WTC11 (cell line): ENCODE data around the gene GPR37L1. TPM values are rescaled to one million over a fixed set of nuclear protein-coding genes. Genes with fewer than 3 reads are reported as not detected.
A peak's percentile ranks its signal among the peaks of the same experiment; 100 is the strongest.

ENCODE experiments used
- ATAC-seq: fragments of 200-7000 bp; cut with Tn5 transposase; 2 replicates; pipeline ENCODE4 v1.10.0; 2021; ENCODE audit warnings: mild to moderate bottlenecking, moderate library complexity
- CTCF ChIA-PET: fragments of 300-600 bp; sonication (Branson Sonifier 250); formaldehyde crosslinking; loops from one replicate; lab custom pipeline; 2021; ENCODE audit warnings: antibody characterized with exemption; lab: Charles Lee
- POLR2A ChIA-PET: fragments of 350-600 bp; sonication (Branson Sonifier 250); formaldehyde crosslinking; loops from one replicate; lab custom pipeline; 2021; ENCODE audit warnings: antibody characterized with exemption; lab: Charles Lee
- DNase-seq: peaks from one replicate; pipeline ENCODE4 v3.0.0; 2021; ENCODE audit warnings: low spot score
- H3K27ac Mint-ChIP-seq: 2 replicates; pipeline ENCODE4 v1.8.0; 2021; ENCODE audit warnings: mixed read lengths
- H3K27me3 Mint-ChIP-seq: 2 replicates; pipeline ENCODE4 v1.8.0; 2021; ENCODE audit warnings: low read depth, mild to moderate bottlenecking, moderate library complexity, mixed read lengths
- H3K36me3 Mint-ChIP-seq: 2 replicates; pipeline ENCODE4 v1.8.0; 2021; ENCODE audit warnings: mixed read lengths
- H3K4me1 Mint-ChIP-seq: 2 replicates; pipeline ENCODE4 v1.8.0; 2022; ENCODE audit warnings: mixed read lengths
- H3K4me3 Mint-ChIP-seq: 2 replicates; pipeline ENCODE4 v1.8.0; 2021; ENCODE audit warnings: mild to moderate bottlenecking, moderate library complexity, mixed read lengths
- H3K9me3 Mint-ChIP-seq: 2 replicates; pipeline ENCODE4 v1.8.0; 2021; ENCODE audit warnings: mixed read lengths
- AFF4 ChIP-seq: sonication (generic); formaldehyde crosslinking; IDR thresholded peaks from 2 replicates; pipeline ENCODE4 v1.8.1; 2023; ENCODE audit warnings: mild to moderate bottlenecking, missing genetic modification reagents, borderline replicate concordance
- KAT7 ChIP-seq: sonication (generic); formaldehyde crosslinking; IDR thresholded peaks from 2 replicates; pipeline ENCODE4 v1.8.1; 2023; ENCODE audit warnings: missing genetic modification reagents, mild to moderate bottlenecking, borderline replicate concordance
- NFE2L1 ChIP-seq: sonication (generic); formaldehyde crosslinking; IDR thresholded peaks from 2 replicates; pipeline ENCODE4 v1.8.1; 2023; ENCODE audit warnings: missing genetic modification reagents
- RELA ChIP-seq: sonication (generic); formaldehyde crosslinking; IDR thresholded peaks from 2 replicates; pipeline ENCODE4 v1.8.1; 2022; ENCODE audit warnings: missing genetic modification reagents, mild to moderate bottlenecking, borderline replicate concordance
- SMAD4 ChIP-seq: sonication (generic); formaldehyde crosslinking; IDR thresholded peaks from 2 replicates; pipeline ENCODE4 v1.8.0; 2022; ENCODE audit warnings: mild to moderate bottlenecking, missing genetic modification reagents
- SP1 ChIP-seq: sonication (generic); formaldehyde crosslinking; conservative IDR thresholded peaks from 2 replicates; pipeline ENCODE4 v1.8.1; 2022; ENCODE audit warnings: missing genetic modification reagents
- TCF7 ChIP-seq: sonication (generic); formaldehyde crosslinking; IDR thresholded peaks from 2 replicates; pipeline ENCODE4 v1.8.0; 2022; ENCODE audit warnings: mild to moderate bottlenecking, low read depth, missing genetic modification reagents, moderate library complexity
- ZNF423 ChIP-seq: fragments of 250-450 bp; sonication (Bioruptor Pico); IDR thresholded peaks from 2 replicates; pipeline ENCODE4 v2.1.2; 2022; ENCODE audit warnings: mild to moderate bottlenecking, moderate library complexity
- total RNA-seq: library from RNA; stranded (reverse); gene quantifications from 3 replicates; pipeline ENCODE4 v1.2.3, GENCODE V29; 2021

The GPR37L1 gene
- total RNA-seq, 1 experiment from 2014 or later: 0.07 TPM

- ChIA-PET CTCF (interaction anchor here (0.6 to 4.2 kb wide), 12 partner anchors 9 to 970 kb away, joined by 3 to 47 read pairs (median 6); partner anchors contain the start of genes ELF3 and GPR37L1), POLR2A (interaction anchor here (0.5 to 2.4 kb wide), 5 partner anchors 19 to 148 kb away, joined by 3 to 13 read pairs (median 5); partner anchors contain the start of gene ELF3)
- H3K27me3 Mint-ChIP-seq: no peaks in the 10 kb centered on the region
- H3K4me3 Mint-ChIP-seq: peak overlapping the region; percentile 28
- no peak for TF ChIP-seq SMAD4 (CRISPR knock-in tag)
- no peak for TF ChIP-seq KAT7 (CRISPR knock-in tag)
- TF ChIP-seq SP1: peak; percentile 49; the same call in 1 of the 2 replicates
- no peaks in the 10 kb centered on the region for H3K9me3 Mint-ChIP-seq
- peak; percentile 90 for ATAC-seq
- H3K36me3 Mint-ChIP-seq: no peaks in the 10 kb centered on the region
- peaks cover 43% of the 10 kb centered on the region for H3K4me1 Mint-ChIP-seq
- peak; percentile 83 for DNase-seq
- peak overlapping the region; percentile 94 for H3K27ac Mint-ChIP-seq
These were observed 17.0 kb upstream of the GPR37L1 start for GRCh38 chr1:202105571-202106339.

DNA sequence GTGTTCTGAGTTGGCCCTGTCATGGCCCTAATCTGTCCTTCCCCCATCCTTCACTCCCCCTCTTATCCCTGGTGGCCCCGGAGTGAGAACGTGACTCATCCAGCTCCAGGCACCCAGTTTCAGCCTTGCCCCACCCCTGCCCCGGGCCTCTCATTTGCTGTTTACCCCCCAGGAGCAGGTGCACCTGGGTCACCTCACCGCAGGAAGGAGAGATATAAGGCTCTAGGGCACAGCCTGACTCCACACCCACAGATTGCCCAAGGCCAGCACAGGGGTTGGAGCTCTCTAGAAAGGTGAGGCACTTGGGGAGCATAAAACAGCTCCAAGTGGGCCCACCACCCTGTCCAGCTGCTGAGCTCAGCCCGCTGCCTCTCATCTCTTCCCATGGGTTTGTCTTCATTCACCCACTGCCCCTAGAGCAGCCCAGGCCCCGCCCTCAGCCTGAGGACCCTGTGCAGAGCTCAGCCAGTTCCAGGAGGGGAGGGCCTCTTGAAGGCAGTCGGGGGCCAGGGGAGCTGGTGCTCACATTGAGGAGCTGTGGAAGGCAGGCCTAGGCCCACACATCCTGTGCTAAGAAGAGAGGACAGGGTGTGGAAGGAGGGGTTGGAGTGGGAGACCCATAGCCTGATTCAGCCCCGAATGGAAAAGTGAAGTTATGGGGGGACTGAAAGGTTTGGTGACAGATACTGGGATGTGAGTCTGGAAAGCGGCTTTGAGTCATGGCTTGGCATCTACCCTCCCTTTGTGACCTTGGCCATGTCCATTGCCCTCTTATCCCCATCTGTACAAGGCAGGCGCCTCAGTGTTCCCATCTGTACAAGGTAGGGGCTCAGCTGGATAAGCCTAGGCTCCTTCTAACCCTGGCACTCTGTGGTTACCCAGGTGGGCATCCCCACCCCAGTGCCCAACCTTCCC is 16.1 kb upstream of the GPR37L1 start:
- ATAC-seq: no peak; the same call in 1 of the 2 replicates
- no peaks in the 10 kb centered on the region for H3K9me3 Mint-ChIP-seq
- H3K27ac Mint-ChIP-seq: no peak overlapping the region
- no peak for DNase-seq
- H3K4me1 Mint-ChIP-seq: peaks cover 38% of the 10 kb centered on the region
- no peak for TF ChIP-seq ZNF423 (CRISPR knock-in tag)
- TF ChIP-seq NFE2L1 (CRISPR knock-in tag): no peak
- TF ChIP-seq TCF7 (CRISPR knock-in tag): no peak
- TF ChIP-seq RELA (CRISPR knock-in tag): no peak
- no peaks in the 10 kb centered on the region for H3K36me3 Mint-ChIP-seq
- H3K27me3 Mint-ChIP-seq: no peaks in the 10 kb centered on the region
- POLR2A ChIA-PET: interaction anchor here (0.5 to 2.4 kb wide), 5 partner anchors 20 to 149 kb away, joined by 3 to 13 read pairs (median 5); partner anchors contain the start of gene ELF3
- no peak overlapping the region for H3K4me3 Mint-ChIP-seq
- CTCF ChIA-PET: interaction anchor here (0.5 to 4.2 kb wide), 13 partner anchors 12 to 625 kb away, joined by 3 to 47 read pairs (median 6); partner anchors contain the start of genes ELF3 and GPR37L1

GRCh38 chr1:202107321-202107761 is 15.4 kb upstream of the GPR37L1 start:
- DNase-seq (no peak), ATAC-seq (no peak)
- no peak overlapping the region for H3K4me3 Mint-ChIP-seq

More at GRCh38 chr1:202107321-202107761, 15.4 kb upstream of the GPR37L1 start:
- H3K9me3 Mint-ChIP-seq: no peaks in the 10 kb centered on the region
- POLR2A ChIA-PET: interaction anchor here (0.5 kb wide), 1 partner anchor 8 kb away, joined by 4 read pairs; no protein-coding TSS in a partner anchor
- no peak for TF ChIP-seq AFF4
- no peaks in the 10 kb centered on the region for H3K36me3 Mint-ChIP-seq
- CTCF ChIA-PET: interaction anchor here (1.1 to 4.2 kb wide), 7 partner anchors 11 to 230 kb away, joined by 3 to 47 read pairs (median 14); partner anchors contain the start of gene ELF3
- H3K27ac Mint-ChIP-seq: no peak overlapping the region
- peaks cover 37% of the 10 kb centered on the region for H3K4me1 Mint-ChIP-seq
- H3K27me3 Mint-ChIP-seq: no peaks in the 10 kb centered on the region
